ENCODE results near the gene NEK7.

The NEK7 gene

DNA sequence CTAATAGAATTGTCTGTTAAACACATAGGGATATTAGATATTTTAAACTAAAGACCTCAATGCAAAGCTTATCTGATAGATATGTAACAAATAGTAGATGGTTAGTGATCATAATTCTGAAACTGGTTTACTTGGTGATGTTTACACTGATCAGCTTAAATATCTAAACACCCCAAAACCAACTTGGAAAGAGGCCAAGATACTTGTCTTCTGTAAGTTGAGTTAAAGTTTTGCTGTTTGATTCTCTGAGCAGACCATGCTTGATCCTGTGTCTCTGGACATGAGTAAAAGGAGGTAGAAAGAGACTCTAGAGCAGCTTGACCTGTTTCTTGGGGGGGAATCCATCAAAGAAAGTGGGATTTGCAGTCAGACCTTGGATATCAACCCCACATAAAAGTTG is 107.5 kb downstream of the NEK7 start:
- Histone ChIP-seq H3K27ac (no peak overlapping the region), H3K4me3 (no peak overlapping the region)
- TF ChIP-seq, protein P1, sequence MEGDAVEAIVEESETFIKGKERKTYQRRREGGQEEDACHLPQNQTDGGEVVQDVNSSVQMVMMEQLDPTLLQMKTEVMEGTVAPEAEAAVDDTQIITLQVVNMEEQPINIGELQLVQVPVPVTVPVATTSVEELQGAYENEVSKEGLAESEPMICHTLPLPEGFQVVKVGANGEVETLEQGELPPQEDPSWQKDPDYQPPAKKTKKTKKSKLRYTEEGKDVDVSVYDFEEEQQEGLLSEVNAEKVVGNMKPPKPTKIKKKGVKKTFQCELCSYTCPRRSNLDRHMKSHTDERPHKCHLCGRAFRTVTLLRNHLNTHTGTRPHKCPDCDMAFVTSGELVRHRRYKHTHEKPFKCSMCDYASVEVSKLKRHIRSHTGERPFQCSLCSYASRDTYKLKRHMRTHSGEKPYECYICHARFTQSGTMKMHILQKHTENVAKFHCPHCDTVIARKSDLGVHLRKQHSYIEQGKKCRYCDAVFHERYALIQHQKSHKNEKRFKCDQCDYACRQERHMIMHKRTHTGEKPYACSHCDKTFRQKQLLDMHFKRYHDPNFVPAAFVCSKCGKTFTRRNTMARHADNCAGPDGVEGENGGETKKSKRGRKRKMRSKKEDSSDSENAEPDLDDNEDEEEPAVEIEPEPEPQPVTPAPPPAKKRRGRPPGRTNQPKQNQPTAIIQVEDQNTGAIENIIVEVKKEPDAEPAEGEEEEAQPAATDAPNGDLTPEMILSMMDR (IDR thresholded peaks at IDR 0.05), result no peak
- no peak for DNase-seq (ENCODE audit: low spot score)

- DNase-seq (ENCODE audit: low spot score), result no peak
- Histone ChIP-seq H3K4me3 (no peak overlapping the region), H3K27ac (peak overlapping the region in 1 of 2 donors; percentile 46)
- TF ChIP-seq, protein P1 (IDR thresholded peaks at IDR 0.05), result no peak
Observed at GRCh38 chr1:198265073-198265661, 108.4 kb downstream of the NEK7 start.

GRCh38 chr1:198267056-198267455 is 110.3 kb downstream of the NEK7 start:
- H3K4me3 ChIP-seq, result no peak overlapping the region
- TF ChIP-seq, protein P1 (IDR thresholded peaks at IDR 0.05), result no peak
- DNase-seq (ENCODE audit: low spot score), result no peak
- H3K27ac ChIP-seq, result no peak overlapping the region

GRCh38 chr1:198267921-198268320 is 111.1 kb downstream of the NEK7 start:
- peak overlapping the region in 1 of 2 donors; percentile 38 for H3K27ac ChIP-seq
- DNase-seq (ENCODE audit: low spot score), result no peak
- TF ChIP-seq, protein P1 (IDR thresholded peaks at IDR 0.05), result no peak
- H3K4me3 ChIP-seq, result no peak overlapping the region

- Histone ChIP-seq H3K4me3 (no peak overlapping the region), H3K27ac (peak overlapping the region in 1 of 2 donors; percentile 56)
- TF ChIP-seq, protein P1 (IDR thresholded peaks at IDR 0.05), result no peak
- no peak for DNase-seq (ENCODE audit: low spot score)
Observed at GRCh38 chr1:198268784-198269645, 112.2 kb downstream of the NEK7 start.

GRCh38 chr1:198269646-198269940 is 112.8 kb downstream of the NEK7 start:
- DNase-seq (ENCODE audit: low spot score), result no peak
- Histone ChIP-seq H3K27ac (no peak overlapping the region), H3K4me3 (no peak overlapping the region)
- TF ChIP-seq, protein P1 (IDR thresholded peaks at IDR 0.05), result no peak
